ENCODE results near the gene C2CD3. TPM values are rescaled to one million over a fixed set of nuclear protein-coding genes. Genes with fewer than 3 reads are reported as not detected.

Gene C2CD3
- total RNA-seq, 4 donors from 2014 or later = 17.5 to 34.0 (median 19.0) TPM

GRCh38 chr11:73972620-73973449 lies 198.0 kb downstream of the C2CD3 start:
- TF ChIP-seq CTCF (IDR thresholded peaks at IDR 0.05) = no peak
- DNase-seq (ENCODE audit: low spot score) (no peak), ATAC-seq (ENCODE audit: low FRiP score) (no peak)

GRCh38 chr11:73972187-73972586 lies 198.6 kb downstream of the C2CD3 start:
- DNase-seq (ENCODE audit: low spot score) (no peak), ATAC-seq (ENCODE audit: low FRiP score) (no peak)
- no peak for TF ChIP-seq CTCF (IDR thresholded peaks at IDR 0.05)

- DNase-seq (ENCODE audit: low spot score) = no peak
- no peak for ATAC-seq (ENCODE audit: low FRiP score)
- no peak for TF ChIP-seq CTCF (IDR thresholded peaks at IDR 0.05)
Measured at GRCh38 chr11:73971175-73971719, 199.6 kb downstream of the C2CD3 start.

GRCh38 chr11:73969991-73970800 lies 200.6 kb downstream of the C2CD3 start:
- no peak for TF ChIP-seq CTCF (IDR thresholded peaks at IDR 0.05)
- DNase-seq (ENCODE audit: low spot score) = no peak
- ATAC-seq (ENCODE audit: low FRiP score) = no peak

- TF ChIP-seq CTCF (IDR thresholded peaks at IDR 0.05) = no peak
- ATAC-seq (ENCODE audit: low FRiP score) (no peak), DNase-seq (ENCODE audit: low spot score) (no peak)
Measured at GRCh38 chr11:73969091-73969490, 201.7 kb downstream of the C2CD3 start.

GRCh38 chr11:73968356-73968966 lies 202.3 kb downstream of the C2CD3 start:
- DNase-seq (ENCODE audit: low spot score) (no peak), ATAC-seq (ENCODE audit: low FRiP score) (no peak)
- no peak for TF ChIP-seq CTCF (IDR thresholded peaks at IDR 0.05)
